ENCODE measurements around the gene TMEM244. TPM values are rescaled to one million over a fixed set of nuclear protein-coding genes. Genes with fewer than 3 reads are reported as not detected.

The TMEM244 gene
- total and polyA plus RNA-seq, 9 of the 15 experiments (the other 6 are each of a cell fraction or from before 2014, with no cell fraction given): not detected

DNA sequence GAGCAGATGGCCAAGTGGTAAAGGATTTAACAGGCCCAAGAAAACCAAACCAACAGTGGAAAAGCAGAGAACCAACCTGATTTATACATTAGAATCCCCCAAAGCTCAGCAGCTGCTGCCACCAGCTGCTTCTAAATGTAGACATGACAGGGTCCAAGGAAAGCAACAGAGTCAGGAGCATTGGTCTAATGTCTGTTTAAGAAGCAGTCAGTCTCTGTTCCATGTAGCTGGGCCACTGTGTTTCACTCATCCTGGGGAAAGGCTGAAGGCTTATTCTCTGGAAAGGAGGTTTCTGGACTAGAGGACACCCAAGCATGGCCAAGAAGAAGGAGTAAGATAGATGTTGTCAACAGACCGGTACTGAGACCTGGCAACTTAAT is 75.4 kb downstream of the TMEM244 start:
- ChIA-PET CTCF (ENCODE audit: low intra/inter-chr PET ratio) (no interaction called here), POLR2A (no interaction called here)
- FAIRE-seq (no peak), ATAC-seq (no peak), DNase-seq (ENCODE audit: extremely low read depth in 1 of 4, low spot score in 3 of 4) (no peak)
- H3K9me3 ChIP-seq (replicated peaks; ENCODE audit: control insufficient read depth, insufficient read depth, low read depth, low read length): no peaks in the 10 kb centered on the region
- WGBS (ENCODE audit: insufficient coverage, low coverage, missing lambda C conversion rate): 10% methylated on average over 1 of the region's 1 CpG
- no peaks in the 10 kb centered on the region for H3K27me3 ChIP-seq (ENCODE audit: control insufficient read depth in 2 of 2, insufficient read depth in 2 of 2, low read length in 2 of 2)
- H3K4me3 ChIP-seq: no peak overlapping the region
- in situ Hi-C loops (cut with MboI) (no loop called here), intact Hi-C loops (cut with micrococcal nuclease) (no loop called here)
- no peaks in the 10 kb centered on the region for H4K20me1 ChIP-seq (replicated peaks; ENCODE audit: control insufficient read depth, insufficient read depth, low read length)
- no peak overlapping the region for H3K9ac ChIP-seq (ENCODE audit: insufficient read depth in 1 of 2, low read depth in 2 of 2, low read length in 2 of 2)
- BruUV-seq (replicated peaks): no TSS peak
- no peaks in the 10 kb centered on the region for H3K79me2 ChIP-seq (ENCODE audit: control insufficient read depth, insufficient read depth, low read length)
- H3K36me3 ChIP-seq (ENCODE audit: control insufficient read depth, insufficient read depth, low read length): no peaks in the 10 kb centered on the region
- no peak overlapping the region for H3K27ac ChIP-seq (ENCODE audit: extremely low read depth, low read depth, low read length)
- no peaks in the 10 kb centered on the region for H3K9me1 ChIP-seq (ENCODE audit: control insufficient read depth, insufficient read depth, low read length)
- H3K4me1 ChIP-seq (replicated peaks in 1 of 2; ENCODE audit: control insufficient read depth in 2 of 2, insufficient read depth in 2 of 2, low read length in 2 of 2): no peaks in the 10 kb centered on the region
- peak overlapping the region; percentile 40; the same call in 1 of the 2 replicates for H2AFZ ChIP-seq (ENCODE audit: low read depth, low read length)
- no peak overlapping the region for H3K4me2 ChIP-seq (ENCODE audit: insufficient read depth, low read length)
- TF ChIP-seq ZNF668 (CRISPR knock-in tag; IDR thresholded peaks at IDR 0.05) (no peak), RBM25 (IDR thresholded peaks at IDR 0.05; ENCODE audit: low read depth, low read length, severe bottlenecking) (no peak), ZNF444 (CRISPR knock-in tag; IDR thresholded peaks at IDR 0.05) (no peak), GATA2 (CRISPR knock-in tag; IDR thresholded peaks at IDR 0.05) (no peak), PRDM10 (IDR thresholded peaks at IDR 0.05; ENCODE audit: partially characterized antibody) (no peak), CC2D1A (IDR thresholded peaks at IDR 0.05) (no peak), TAF7 (tag; IDR thresholded peaks at IDR 0.05) (no peak), CBFA2T3 (IDR thresholded peaks at IDR 0.05) (no peak), MCM2 (IDR thresholded peaks at IDR 0.05; ENCODE audit: low read depth) (no peak)
- TF ChIP-seq, protein P1, sequence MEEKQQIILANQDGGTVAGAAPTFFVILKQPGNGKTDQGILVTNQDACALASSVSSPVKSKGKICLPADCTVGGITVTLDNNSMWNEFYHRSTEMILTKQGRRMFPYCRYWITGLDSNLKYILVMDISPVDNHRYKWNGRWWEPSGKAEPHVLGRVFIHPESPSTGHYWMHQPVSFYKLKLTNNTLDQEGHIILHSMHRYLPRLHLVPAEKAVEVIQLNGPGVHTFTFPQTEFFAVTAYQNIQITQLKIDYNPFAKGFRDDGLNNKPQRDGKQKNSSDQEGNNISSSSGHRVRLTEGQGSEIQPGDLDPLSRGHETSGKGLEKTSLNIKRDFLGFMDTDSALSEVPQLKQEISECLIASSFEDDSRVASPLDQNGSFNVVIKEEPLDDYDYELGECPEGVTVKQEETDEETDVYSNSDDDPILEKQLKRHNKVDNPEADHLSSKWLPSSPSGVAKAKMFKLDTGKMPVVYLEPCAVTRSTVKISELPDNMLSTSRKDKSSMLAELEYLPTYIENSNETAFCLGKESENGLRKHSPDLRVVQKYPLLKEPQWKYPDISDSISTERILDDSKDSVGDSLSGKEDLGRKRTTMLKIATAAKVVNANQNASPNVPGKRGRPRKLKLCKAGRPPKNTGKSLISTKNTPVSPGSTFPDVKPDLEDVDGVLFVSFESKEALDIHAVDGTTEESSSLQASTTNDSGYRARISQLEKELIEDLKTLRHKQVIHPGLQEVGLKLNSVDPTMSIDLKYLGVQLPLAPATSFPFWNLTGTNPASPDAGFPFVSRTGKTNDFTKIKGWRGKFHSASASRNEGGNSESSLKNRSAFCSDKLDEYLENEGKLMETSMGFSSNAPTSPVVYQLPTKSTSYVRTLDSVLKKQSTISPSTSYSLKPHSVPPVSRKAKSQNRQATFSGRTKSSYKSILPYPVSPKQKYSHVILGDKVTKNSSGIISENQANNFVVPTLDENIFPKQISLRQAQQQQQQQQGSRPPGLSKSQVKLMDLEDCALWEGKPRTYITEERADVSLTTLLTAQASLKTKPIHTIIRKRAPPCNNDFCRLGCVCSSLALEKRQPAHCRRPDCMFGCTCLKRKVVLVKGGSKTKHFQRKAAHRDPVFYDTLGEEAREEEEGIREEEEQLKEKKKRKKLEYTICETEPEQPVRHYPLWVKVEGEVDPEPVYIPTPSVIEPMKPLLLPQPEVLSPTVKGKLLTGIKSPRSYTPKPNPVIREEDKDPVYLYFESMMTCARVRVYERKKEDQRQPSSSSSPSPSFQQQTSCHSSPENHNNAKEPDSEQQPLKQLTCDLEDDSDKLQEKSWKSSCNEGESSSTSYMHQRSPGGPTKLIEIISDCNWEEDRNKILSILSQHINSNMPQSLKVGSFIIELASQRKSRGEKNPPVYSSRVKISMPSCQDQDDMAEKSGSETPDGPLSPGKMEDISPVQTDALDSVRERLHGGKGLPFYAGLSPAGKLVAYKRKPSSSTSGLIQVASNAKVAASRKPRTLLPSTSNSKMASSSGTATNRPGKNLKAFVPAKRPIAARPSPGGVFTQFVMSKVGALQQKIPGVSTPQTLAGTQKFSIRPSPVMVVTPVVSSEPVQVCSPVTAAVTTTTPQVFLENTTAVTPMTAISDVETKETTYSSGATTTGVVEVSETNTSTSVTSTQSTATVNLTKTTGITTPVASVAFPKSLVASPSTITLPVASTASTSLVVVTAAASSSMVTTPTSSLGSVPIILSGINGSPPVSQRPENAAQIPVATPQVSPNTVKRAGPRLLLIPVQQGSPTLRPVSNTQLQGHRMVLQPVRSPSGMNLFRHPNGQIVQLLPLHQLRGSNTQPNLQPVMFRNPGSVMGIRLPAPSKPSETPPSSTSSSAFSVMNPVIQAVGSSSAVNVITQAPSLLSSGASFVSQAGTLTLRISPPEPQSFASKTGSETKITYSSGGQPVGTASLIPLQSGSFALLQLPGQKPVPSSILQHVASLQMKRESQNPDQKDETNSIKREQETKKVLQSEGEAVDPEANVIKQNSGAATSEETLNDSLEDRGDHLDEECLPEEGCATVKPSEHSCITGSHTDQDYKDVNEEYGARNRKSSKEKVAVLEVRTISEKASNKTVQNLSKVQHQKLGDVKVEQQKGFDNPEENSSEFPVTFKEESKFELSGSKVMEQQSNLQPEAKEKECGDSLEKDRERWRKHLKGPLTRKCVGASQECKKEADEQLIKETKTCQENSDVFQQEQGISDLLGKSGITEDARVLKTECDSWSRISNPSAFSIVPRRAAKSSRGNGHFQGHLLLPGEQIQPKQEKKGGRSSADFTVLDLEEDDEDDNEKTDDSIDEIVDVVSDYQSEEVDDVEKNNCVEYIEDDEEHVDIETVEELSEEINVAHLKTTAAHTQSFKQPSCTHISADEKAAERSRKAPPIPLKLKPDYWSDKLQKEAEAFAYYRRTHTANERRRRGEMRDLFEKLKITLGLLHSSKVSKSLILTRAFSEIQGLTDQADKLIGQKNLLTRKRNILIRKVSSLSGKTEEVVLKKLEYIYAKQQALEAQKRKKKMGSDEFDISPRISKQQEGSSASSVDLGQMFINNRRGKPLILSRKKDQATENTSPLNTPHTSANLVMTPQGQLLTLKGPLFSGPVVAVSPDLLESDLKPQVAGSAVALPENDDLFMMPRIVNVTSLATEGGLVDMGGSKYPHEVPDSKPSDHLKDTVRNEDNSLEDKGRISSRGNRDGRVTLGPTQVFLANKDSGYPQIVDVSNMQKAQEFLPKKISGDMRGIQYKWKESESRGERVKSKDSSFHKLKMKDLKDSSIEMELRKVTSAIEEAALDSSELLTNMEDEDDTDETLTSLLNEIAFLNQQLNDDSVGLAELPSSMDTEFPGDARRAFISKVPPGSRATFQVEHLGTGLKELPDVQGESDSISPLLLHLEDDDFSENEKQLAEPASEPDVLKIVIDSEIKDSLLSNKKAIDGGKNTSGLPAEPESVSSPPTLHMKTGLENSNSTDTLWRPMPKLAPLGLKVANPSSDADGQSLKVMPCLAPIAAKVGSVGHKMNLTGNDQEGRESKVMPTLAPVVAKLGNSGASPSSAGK (IDR thresholded peaks at IDR 0.05): no peak

All from K562 (cell line).